ENCODE measurements around the gene COPS2. TPM values are rescaled to one million over a fixed set of nuclear protein-coding genes. Genes with fewer than 3 reads are reported as not detected.

The COPS2 gene
- total and polyA plus RNA-seq, 10 donors, result 21.0 to 58.4 (median 47.3) TPM

DNA sequence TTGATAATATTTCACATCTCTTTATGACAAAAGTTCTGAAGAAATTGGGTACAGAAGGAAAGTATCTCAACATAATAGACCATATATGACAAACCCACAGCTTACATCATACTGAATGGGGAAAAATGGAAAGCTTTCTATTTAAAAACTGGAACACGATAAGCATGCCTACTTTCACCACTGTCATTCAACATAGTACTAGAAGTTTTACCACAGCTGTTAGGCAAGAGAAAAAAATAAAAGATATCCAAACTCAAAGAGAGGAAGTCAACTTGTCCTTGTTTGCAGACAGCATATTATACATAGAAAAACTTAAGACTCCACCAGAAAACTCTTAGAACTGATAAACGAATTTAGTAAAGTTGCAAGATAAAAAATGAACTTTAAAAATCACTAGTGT lies 40.3 kb downstream of the COPS2 start:
- H3K27me3 ChIP-seq (replicated peaks in 1 of 7), result no peaks in the 10 kb centered on the region
- DNase-seq, result no peak
- H3K36me3 ChIP-seq, result peaks cover 2 to 73% (median 21%) of the 10 kb centered on the region in 6 donors
- TF ChIP-seq, protein P1, sequence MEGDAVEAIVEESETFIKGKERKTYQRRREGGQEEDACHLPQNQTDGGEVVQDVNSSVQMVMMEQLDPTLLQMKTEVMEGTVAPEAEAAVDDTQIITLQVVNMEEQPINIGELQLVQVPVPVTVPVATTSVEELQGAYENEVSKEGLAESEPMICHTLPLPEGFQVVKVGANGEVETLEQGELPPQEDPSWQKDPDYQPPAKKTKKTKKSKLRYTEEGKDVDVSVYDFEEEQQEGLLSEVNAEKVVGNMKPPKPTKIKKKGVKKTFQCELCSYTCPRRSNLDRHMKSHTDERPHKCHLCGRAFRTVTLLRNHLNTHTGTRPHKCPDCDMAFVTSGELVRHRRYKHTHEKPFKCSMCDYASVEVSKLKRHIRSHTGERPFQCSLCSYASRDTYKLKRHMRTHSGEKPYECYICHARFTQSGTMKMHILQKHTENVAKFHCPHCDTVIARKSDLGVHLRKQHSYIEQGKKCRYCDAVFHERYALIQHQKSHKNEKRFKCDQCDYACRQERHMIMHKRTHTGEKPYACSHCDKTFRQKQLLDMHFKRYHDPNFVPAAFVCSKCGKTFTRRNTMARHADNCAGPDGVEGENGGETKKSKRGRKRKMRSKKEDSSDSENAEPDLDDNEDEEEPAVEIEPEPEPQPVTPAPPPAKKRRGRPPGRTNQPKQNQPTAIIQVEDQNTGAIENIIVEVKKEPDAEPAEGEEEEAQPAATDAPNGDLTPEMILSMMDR (IDR thresholded peaks at IDR 0.05 in 8 of 11, conservative IDR thresholded peaks at IDR 0.05 in 3 of 11), result no peak
- TF ChIP-seq POLR2A (IDR thresholded peaks at IDR 0.05) (no peak), POLR2AphosphoS5 (IDR thresholded peaks at IDR 0.05) (no peak)
- no peak overlapping the region for H3K4me3 ChIP-seq
- no peaks in the 10 kb centered on the region for H3K4me1 ChIP-seq
- WGBS, 5 donors, result 59 to 83% (median 66%) methylated on average over 2 of the region's 2 CpGs
- no peak overlapping the region for H3K27ac ChIP-seq
- intact Hi-C loops (cut with DNase I; ENCODE audit: low total_unique reads), result no loop called here
- peaks cover 6 to 27% (median 23%) of the 10 kb centered on the region in 8 donors for H3K9me3 ChIP-seq

DNA sequence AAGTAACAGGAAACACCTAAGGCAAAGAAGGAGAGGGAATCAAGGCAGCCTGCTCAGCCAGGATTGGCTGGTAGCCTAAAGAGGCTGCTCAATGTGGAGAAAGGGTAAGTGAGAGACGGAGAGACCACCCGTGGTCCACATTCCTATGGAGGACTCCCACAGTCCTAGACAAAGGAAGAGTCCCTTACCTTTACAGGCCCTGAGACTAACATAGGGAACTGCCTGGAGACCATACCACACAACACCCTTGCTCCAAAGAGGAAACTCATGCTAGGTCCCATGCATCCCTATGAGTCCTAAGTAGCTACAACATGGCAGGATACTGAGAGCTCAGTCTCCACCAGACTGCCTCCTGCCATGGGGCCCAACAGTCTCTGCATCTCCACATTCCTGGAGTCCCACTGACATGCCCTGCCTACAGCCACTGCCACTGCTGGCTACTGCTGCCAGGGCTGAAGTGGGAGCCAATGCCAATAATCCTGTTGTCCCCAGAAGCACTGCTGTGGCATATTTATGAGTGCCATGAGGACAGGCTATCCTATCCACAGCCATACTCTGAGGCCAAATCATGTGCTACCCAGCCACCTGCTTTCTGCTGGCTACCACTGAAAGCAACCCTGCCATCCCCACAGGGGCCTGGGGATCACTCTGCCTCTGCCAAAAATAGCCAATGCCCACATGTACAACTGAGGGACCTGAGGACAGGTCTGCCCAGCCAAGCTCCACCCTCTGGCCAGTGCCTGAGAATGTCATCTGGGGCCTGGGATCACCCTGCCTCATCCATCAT lies 45.0 kb downstream of the COPS2 start:
- peaks cover 6 to 27% (median 23%) of the 10 kb centered on the region in 8 donors for H3K9me3 ChIP-seq
- TF ChIP-seq POLR2AphosphoS5 (IDR thresholded peaks at IDR 0.05) (no peak), POLR2A (IDR thresholded peaks at IDR 0.05) (no peak)
- TF ChIP-seq, protein P1 (IDR thresholded peaks at IDR 0.05 in 8 of 11, conservative IDR thresholded peaks at IDR 0.05 in 3 of 11), result no peak
- H3K36me3 ChIP-seq, result peaks cover 2 to 65% (median 26%) of the 10 kb centered on the region in 6 donors
- no peaks in the 10 kb centered on the region for H3K27me3 ChIP-seq (replicated peaks in 1 of 7)
- no peak overlapping the region for H3K4me3 ChIP-seq
- 87 to 100% (median 88%) methylated on average over 2 of the region's 2 CpGs for WGBS, 5 donors
- no peak overlapping the region for H3K27ac ChIP-seq
- H3K4me1 ChIP-seq, result no peaks in the 10 kb centered on the region
- intact Hi-C loops (cut with DNase I; ENCODE audit: low total_unique reads), result no loop called here
- DNase-seq, result no peak

DNA sequence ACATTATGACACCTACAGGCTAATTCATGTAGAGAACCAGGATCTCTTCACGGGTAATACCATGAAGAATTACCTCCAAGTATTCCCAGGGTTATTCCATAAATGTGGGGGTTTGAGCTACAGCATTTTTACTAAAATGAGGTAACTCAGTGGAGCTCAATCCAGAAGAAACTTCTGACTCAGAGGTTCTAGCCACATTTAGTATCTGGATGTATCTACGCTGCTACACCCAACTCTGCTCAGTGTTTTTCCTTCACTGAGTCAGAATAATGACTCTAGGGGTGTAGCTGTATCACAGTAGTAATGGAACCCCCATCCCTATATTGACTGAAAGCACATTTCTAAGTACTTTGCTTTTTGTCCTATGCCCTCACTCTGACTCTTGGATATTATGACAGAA lies 52.4 kb downstream of the COPS2 start:
- intact Hi-C loops (cut with DNase I; ENCODE audit: low total_unique reads), result no loop called here
- DNase-seq, result no peak
- 67 to 96% (median 88%) methylated on average over 2 of the region's 2 CpGs for WGBS, 5 donors
- Histone ChIP-seq H3K9me3 (no peaks in the 10 kb centered on the region), H3K4me1 (no peaks in the 10 kb centered on the region), H3K36me3 (peaks cover 0 to 54% (median 11%) of the 10 kb centered on the region in 6 donors), H3K27ac (no peak overlapping the region), H3K4me3 (no peak overlapping the region), H3K27me3 (replicated peaks in 1 of 7) (no peaks in the 10 kb centered on the region)
- TF ChIP-seq POLR2AphosphoS5 (IDR thresholded peaks at IDR 0.05), result no peak
- TF ChIP-seq, protein P1 (IDR thresholded peaks at IDR 0.05 in 8 of 11, conservative IDR thresholded peaks at IDR 0.05 in 3 of 11), result no peak

DNA sequence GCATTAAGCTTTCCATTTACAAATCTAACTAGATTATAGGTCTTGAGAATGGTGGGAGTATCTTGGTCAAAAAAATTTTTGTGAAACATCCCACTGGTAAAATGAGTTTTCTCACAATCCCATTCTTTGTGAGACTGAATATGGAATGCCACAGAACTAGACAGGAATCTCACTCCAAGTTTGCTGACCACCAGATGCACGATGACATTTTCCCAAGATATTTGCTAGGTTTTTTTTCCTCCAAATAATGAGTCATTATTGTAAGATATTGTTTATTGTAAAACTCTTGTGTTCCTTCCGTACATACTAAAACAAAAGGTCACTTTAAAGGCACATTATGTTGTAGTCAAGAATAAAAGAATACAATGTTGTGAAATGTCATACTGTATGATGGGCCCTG lies 53.9 kb downstream of the COPS2 start:
- Histone ChIP-seq H3K27me3 (replicated peaks in 1 of 7) (no peaks in the 10 kb centered on the region), H3K36me3 (peaks cover 0 to 54% (median 11%) of the 10 kb centered on the region in 6 donors), H3K27ac (no peak overlapping the region), H3K4me3 (no peak overlapping the region), H3K4me1 (no peaks in the 10 kb centered on the region), H3K9me3 (no peaks in the 10 kb centered on the region)
- intact Hi-C loops (cut with DNase I; ENCODE audit: low total_unique reads), result no loop called here
- no peak for DNase-seq
- WGBS, 5 donors, result 89 to 99% (median 93%) methylated on average over 2 of the region's 2 CpGs
- TF ChIP-seq POLR2A (IDR thresholded peaks at IDR 0.05), result no peak
- TF ChIP-seq, protein P1 (IDR thresholded peaks at IDR 0.05 in 8 of 11, conservative IDR thresholded peaks at IDR 0.05 in 3 of 11), result no peak
- no peak for TF ChIP-seq POLR2AphosphoS5 (IDR thresholded peaks at IDR 0.05)

Measured in spleen (tissue), 11 donors.